Amniotic epithelial cell (primary cell): Measurements from ENCODE around the gene RGS7.
"Not testable (repeated sequence)": the region's sequence is repeated elsewhere in the genome, so short reads cannot be mapped to it uniquely, and the experiment has no call there.

Experiments
- DNase-seq: peaks from one replicate; pipeline ENCODE4 v3.0.0-alpha.2; 2010; ENCODE audit warnings: low read depth

Gene RGS7

DNA sequence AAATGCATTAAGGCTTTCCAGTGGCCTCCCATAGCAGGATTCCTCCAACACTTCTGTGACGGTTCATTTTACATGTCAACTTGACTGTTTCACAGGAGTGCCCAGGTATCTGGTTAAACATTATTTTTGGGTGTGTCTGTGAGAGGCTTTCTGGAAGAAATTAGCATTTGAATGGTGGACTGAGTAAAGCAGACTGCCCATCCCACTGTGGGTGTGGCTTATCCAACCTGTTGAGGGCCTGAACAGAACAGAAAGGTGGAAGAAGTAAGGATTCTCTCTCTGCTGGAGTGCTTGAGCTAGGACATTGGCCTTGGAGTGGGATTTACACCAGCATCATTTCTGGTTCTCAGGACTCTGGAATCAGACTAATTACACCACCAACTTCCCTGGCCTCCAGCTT, 85.6 kb downstream of the RGS7 start:
- DNase-seq, result no peak

DNA sequence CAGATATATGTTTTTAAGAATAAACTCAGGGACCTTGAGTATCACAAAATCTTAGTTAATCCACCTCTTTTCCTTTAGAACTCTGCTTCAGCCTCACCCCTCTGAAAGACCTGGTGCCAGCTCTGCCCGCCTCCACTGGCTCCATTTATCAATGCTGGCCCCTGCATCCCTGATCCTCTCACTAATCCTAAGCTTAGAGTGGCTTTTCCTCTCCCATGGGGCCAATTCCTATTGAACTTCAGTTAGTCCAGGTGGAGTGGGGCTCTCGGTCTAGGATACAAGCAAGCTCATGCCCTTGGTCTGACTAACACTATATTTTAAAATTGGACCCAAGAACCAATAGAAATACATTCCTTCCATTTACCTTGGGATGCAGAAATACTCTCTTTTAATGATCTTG, 87.0 kb downstream of the RGS7 start:
- no peak for DNase-seq

DNA sequence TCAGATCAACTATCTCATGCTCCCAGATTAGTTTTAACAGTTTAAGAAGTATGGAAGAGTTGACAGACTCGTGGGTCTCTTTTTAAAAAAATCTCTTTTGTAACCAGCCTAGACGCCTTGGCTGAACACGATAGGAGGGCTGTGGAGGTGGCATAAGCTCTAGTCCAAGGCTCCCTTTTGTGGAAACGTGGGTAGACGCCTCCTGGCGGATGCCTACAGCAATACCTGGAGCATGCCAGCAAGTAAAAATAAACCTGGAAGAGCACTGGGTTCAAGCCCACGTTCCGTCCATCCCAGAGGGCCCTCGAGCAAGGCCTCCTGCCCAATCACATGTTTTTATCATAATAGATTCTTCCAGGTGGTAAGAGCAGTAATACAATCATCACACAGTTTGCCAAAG, 87.9 kb downstream of the RGS7 start:
- no peak for DNase-seq

DNA sequence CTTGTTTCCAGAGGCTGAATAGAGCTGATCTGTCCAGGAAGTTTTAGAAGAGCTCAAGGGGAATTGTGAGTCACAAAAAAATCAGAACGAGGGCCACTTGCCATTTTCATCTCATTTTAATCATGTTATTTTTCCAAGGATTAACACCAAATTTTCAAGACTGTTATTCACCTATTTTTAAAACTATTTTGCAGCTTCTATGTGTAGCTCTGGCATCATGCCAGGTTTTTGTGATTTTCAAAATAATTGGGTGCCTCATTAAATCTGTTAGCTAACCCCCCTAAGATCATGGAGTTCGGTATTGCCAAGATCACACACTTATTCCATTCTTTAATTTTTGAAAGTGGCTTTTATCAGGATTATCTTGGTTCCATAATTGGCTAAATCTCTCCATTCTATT, 90.9 kb downstream of the RGS7 start:
- no peak for DNase-seq

DNA sequence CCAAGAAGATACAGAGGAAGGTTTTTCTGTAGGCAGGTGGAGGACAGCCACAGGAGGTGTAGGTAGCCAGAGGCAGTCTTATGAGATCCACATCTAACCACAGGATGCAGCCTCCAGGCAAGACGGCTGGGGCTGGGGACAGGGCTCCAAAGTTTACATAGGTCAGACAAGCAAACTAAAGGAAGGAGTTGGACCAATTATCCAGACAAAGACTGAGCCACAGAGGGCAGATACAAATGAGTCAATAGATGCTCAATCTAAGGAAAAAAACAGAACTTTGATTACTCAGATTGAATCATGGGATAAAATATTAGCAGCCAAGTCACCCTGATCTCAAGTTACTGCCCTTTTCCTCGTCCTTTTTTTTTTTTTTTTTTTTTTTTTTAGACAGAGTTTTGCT, 91.6 kb downstream of the RGS7 start:
- DNase-seq, result no peak

DNA sequence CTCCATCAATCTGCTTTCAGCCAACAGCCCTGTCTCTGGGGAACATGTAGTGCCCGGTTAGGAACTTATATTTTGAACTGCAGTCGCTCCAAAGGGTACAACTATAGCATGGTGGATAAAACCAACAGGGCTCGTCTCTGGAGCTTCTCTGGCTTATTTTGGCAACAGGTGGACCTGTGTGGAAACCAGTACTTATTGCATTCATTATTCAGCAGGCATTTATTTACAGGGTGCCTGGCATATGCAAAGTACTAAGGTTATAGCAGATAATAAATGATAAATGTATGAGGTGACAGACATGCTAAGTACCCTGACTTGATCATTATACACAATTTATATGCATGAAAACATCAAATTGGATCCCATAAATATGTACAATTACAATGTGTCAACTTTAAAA, 93.7 kb downstream of the RGS7 start:
- no peak for DNase-seq

GRCh38 chr1:241253471-241253870, 103.5 kb downstream of the RGS7 start:
- DNase-seq, result no peak

DNA sequence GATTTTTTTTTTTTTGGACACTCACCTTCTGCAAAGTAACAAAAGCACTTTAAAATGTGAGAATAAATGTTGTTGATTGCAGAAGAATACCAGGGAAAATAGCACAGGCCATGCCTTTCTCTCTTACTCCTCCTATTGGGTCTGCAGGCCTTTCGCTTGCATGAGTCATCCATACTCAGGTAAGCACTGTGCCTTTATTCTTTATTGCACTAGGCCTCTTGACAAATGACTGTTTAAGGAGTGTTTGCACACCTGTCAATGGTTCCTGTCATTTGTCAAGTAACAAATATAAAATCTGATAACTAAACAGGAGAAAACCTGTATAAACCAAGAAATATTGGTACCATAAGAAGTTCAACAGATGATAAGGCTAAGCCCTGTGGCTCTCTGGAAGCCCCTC, 106.5 kb downstream of the RGS7 start:
- DNase-seq, result no peak

GRCh38 chr1:241240069-241240468, 116.9 kb downstream of the RGS7 start:
- no peak for DNase-seq

GRCh38 chr1:241237873-241238272, 119.1 kb downstream of the RGS7 start:
- no peak for DNase-seq

GRCh38 chr1:241235256-241235897, 121.6 kb downstream of the RGS7 start:
- DNase-seq, result no peak

- no peak for DNase-seq
These were observed 127.3 kb downstream of the RGS7 start for GRCh38 chr1:241229711-241230110.

DNA sequence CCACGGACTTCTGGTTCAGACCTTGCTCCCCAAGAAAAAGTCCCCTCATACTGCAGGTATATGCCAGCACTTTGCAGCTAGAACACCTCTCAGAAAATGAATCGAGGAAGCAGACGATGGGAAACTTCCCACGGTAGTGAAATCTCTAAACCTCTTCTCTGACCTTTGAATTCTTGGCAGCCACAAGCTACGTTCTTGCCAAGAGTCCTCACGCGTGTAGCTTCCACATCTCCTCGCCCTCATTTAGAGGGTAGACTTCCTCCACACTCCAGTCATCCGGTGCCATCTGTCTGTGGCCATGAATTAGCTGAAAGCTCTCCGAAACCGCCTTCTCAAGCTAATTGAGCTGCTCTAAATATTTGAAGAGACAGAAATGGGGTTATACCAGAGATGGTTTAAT, 127.8 kb downstream of the RGS7 start:
- no peak for DNase-seq

GRCh38 chr1:241228339-241228738, 128.7 kb downstream of the RGS7 start:
- DNase-seq, result no peak

GRCh38 chr1:241225741-241226140, 131.3 kb downstream of the RGS7 start:
- no peak for DNase-seq

GRCh38 chr1:241224189-241224588, 132.8 kb downstream of the RGS7 start:
- not testable (repeated sequence) for DNase-seq

- not testable (repeated sequence) for DNase-seq
These were observed 134.2 kb downstream of the RGS7 start for GRCh38 chr1:241222813-241223212.

DNA sequence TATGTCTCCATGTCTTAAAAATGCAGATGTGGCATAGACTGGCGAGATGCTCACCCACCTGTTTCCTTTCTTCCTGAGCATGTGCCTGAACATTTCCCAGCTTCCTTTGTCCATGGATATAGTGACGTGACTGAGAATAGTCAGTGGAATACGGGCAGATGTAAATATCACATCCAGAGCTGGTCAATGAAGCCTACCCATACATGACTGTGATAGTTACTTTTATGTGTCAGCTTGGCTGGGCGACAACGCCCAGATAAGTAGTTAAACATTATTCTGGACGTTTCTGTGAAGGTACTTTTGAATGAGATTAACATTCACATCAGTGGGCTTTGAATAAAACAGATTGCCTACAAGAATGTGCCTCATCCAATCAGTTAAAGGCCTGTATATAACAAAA, 135.7 kb downstream of the RGS7 start:
- DNase-seq, result no peak

DNA sequence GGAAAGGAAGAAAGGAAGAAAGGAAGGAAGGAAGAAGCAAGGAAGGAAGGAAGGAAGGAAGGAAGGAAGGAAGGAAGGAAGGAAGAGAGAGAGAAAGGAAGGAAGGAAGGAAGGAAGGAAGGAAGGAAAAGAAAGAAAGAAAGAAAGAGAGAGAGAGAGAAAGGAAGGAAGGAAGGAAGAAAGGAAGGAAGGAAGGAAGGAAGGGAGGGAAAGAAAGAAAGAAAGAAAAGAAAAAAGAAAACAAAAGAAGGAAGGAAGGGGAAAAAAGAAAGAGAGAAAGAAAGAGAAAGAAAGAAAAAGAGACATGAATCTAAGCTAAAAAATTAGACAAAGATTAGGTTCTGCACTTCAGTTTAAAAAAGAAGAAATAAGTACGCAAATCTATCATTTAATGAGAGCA, 136.1 kb downstream of the RGS7 start:
- DNase-seq, result not testable (repeated sequence)

DNA sequence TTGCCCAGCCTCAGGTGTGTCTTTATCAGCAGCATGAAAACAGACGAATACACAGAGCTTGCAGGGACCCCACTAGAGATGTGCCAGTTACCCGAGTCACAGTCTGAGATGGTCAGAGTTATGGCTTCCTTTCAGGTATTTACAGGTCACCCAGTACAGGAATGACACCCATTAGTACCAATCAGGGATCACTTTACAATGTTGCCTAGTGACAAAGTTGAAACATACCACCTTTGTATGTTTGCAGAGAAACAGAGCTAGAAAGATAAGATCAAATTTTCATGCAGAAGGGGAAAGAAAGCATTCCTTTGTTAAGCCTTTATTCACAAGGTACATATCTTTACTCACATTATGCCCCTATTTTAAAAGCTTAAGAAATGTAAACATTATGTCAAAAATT, 137.6 kb downstream of the RGS7 start:
- DNase-seq, result no peak

GRCh38 chr1:241217516-241217915, 139.5 kb downstream of the RGS7 start:
- no peak for DNase-seq

GRCh38 chr1:241215683-241216082, 141.3 kb downstream of the RGS7 start:
- no peak for DNase-seq

DNA sequence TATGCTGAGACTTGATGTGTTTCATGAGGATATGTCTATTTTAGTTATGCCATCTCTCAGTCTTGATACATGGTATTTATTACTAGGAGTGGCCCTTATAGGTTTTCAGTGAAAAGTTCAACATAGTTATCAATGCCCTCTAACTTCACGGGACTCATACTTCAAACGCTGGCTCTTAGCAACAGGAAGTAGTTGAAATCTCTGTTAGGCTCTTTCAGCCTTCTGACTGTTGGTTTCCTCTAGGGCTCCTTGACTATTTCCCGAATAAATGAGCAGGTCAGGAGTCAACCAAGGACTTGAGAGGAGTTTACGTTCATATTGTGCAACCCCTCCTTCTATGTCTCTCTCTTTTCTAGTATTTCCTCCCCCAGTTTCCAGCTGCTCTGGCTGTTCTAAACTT, 141.8 kb downstream of the RGS7 start:
- no peak for DNase-seq

DNA sequence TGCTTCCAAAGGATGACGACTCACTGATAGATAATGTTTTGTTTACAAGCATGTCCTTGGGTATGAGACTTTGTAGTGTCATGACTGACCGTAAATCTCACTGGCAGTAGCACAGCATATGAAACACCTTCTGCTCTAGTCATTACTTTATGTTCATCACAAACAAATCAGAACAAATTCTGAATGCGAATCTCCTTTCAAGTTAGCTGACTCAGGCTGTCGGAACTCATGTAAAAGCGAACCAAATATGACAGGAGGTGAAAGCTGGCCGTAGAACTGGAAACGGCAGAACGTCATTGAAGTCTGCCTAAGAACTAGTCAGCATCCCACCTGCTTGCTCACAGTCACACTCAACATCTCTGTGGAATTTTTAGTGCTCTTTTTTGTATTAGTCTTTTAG, 143.9 kb downstream of the RGS7 start:
- no peak for DNase-seq

DNA sequence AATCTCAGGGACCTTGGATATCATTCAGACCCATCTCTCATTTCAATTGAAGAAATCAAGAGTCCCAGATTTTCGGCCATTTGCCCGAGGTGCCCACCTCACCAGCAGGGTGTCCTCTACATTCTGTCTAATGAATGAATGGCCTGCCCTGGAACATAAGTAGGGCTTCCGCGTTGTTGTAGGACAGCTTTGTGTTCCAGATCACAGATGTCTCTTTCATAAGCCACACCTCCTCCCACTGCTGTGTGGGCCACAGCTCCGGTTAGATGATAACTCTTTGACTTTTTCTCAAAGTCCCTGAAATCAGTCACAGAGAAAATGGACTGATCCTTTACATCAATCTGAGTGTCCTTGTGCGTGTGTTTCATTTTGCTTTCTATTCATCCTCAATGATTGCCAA, 144.4 kb downstream of the RGS7 start:
- DNase-seq, result no peak
